ENCODE measurements around the gene AGAP2.
"Not testable (repeated sequence)": the region's sequence is repeated elsewhere in the genome, so short reads cannot be mapped to it uniquely, and the experiment has no call there.

The AGAP2 gene

GRCh38 chr12:57722716-57723629 lies 15.6 kb downstream of the AGAP2 start:
- DNase-seq (ENCODE audit: low read depth): no peak

GRCh38 chr12:57721846-57722608 lies 16.5 kb downstream of the AGAP2 start:
- not testable (repeated sequence) for DNase-seq (ENCODE audit: low read depth)

DNA sequence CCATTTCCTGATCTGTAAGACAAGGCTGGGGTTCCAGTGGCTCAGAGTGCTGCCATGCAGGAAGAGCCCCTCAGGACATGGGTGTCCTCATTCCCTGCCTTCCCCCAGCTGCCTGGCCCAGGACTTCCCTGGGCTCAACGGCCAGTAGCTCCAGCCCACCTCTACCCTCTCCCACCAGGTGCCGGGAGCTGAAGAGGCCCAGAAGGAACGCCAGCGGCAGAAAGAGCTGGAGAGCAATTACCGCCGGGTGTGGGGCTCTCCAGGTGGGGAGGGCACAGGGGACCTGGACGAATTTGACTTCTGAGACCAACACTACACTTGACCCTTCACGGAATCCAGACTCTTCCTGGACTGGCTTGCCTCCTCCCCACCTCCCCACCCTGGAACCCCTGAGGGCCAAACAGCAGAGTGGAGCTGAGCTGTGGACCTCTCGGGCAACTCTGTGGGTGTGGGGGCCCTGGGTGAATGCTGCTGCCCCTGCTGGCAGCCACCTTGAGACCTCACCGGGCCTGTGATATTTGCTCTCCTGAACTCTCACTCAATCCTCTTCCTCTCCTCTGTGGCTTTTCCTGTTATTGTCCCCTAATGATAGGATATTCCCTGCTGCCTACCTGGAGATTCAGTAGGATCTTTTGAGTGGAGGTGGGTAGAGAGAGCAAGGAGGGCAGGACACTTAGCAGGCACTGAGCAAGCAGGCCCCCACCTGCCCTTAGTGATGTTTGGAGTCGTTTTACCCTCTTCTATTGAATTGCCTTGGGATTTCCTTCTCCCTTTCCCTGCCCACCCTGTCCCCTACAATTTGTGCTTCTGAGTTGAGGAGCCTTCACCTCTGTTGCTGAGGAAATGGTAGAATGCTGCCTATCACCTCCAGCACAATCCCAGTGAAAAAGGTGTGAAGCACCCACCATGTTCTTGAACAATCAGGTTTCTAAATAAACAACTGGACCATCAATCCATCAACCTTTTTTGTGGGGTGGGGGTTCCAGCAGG lies 17.6 kb downstream of the AGAP2 start:
- no peak for DNase-seq (ENCODE audit: low read depth)

DNA sequence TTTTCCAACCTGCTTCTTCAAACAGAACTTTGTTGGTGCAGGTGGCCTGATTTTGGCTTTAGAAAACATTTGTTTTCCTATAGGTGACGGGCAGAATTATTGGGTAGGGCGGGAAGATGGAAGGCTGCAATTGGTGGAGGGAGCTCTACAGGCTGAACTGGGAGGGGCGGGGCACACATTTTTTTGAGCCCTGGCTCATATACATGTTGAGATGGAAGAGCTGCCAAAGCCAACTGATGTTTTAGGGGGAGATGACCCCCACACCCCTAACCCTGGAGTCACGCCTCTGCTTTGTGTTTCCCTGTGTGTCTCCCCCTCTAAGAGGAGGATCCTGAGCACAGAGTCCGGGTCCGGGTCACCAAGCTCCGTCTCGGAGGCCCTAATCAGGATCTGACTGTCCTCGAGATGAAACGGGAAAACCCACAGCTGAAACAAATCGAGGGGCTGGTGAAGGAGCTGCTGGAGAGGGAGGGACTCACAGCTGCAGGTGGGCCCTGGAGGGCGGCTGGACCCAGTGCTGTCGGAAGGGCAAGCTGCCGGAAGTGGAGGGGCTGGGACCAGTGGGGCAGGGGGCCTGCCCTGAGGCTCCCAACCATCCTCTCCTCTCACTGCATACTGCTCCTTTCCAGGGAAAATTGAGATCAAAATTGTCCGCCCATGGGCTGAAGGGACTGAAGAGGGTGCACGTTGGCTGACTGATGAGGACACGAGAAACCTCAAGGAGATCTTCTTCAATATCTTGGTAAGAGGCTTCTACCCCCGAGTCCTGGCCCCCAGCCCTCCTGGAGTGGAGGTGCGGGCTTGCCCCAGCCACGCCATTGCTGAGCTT lies 18.6 kb downstream of the AGAP2 start:
- no peak for DNase-seq (ENCODE audit: low read depth)

DNA sequence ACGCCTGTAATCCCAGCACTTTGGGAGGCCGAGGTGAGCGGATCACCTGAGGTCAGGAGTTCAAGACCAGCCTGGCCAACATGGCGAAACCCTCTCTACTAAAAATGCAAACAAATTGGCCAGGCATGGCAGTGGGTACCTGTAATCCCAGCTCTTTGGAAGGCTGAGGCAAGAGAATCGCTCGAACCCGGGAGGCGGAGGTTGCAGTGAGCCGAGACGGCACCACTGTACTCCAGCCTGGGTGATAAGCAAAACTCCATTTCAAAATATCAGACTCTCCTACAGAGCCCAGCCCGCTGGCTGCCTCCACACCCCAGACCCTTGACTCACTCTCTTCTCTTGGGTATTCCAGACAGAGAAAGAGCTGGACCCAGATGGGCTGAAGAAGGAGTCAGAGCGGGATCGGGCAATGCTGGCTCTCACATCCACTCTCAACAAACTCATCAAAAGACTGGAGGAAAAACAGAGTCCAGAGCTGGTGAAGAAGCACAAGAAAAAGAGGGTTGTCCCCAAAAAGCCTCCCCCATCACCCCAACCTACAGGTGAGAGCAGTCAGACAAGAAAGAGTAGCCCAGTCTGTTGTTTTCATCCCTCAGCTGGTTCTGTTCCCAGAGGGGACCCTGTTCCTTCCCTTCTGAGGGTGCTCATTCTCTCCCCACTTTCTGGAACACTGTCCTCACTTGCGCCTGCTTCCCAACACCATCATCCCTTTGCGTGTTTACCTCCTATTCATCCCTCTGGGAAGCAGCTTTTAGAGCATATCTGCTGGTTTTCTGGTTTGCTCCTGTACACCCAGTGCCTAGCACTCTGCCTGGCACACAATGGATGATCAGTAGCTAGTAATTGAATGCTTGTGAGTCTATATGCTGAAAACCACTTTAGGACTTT lies 19.7 kb downstream of the AGAP2 start:
- DNase-seq (ENCODE audit: low read depth): no peak

- DNase-seq (ENCODE audit: low read depth): no peak
These were observed 20.5 kb downstream of the AGAP2 start for GRCh38 chr12:57717846-57718640.

DNA sequence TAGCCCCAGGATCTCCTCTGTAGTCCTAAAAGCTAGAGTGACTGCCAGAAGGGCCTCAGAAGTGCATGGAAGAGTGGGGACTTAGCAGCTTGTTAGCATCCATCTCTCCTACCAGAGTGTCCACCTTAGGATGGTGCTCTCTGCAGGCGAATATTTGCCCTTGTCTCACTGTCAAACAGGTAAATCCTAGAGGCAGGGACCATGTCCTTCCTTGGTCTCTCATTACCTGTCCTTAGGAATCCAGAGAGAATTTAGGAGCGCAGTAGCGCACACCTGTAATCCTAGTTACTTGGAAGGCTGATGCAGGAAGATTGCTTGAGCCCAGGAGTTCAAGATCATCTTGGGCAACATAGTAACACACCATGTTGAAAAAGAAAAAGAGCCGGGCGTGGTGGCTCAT lies 21.4 kb downstream of the AGAP2 start:
- DNase-seq (ENCODE audit: low read depth): no peak

- DNase-seq (ENCODE audit: low read depth): no peak
These were observed 22.2 kb downstream of the AGAP2 start for GRCh38 chr12:57716305-57716704.

DNA sequence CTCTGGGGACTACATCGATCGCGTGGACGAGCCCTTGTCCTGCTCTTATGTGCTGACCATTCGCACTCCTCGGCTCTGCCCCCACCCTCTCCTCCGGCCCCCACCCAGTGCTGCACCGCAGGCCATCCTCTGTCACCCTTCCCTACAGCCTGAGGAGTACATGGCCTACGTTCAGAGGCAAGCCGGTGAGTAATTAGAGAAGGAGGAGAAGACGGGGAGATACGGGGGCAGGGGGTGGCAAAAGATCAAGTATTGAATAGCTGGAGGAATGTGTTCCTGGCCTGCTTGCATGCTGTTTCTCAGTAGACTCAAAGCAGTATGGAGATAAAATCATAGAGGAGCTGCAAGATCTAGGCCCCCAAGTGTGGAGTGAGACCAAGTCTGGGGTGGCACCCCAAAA lies 22.8 kb downstream of the AGAP2 start:
- DNase-seq (ENCODE audit: low read depth): no peak

DNA sequence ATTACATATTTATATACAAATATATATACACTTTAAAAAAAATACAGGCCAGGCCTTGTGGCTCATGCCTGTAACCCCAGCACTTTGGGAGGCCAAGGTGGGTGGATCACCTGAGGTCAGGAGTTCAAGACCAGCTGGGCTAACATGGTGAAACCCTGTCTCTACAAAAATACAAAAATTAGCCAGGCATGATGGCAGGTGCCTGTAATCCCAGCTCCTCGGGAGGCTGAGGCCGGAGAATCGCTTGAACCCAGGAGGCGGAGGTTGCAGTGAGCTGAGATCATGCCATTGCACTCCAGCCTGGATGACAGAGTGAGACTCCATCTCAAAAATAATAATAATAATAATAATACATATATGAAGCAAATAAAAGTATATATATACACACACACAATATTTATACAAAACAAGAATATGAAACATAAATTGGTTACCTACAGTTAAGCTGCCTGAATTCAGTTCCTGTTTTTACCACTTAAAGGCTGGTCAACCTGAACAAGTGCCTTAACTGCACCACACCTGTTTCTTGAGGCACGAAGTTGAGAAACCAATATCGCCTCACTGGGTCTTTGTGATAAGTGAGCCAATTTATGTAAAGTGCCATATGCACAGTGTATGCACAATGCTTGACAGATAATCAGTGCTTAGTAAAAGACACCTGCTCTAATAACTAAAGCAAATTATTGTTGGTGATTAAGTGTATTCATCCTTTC lies 23.4 kb downstream of the AGAP2 start:
- not testable (repeated sequence) for DNase-seq (ENCODE audit: low read depth)

DNA sequence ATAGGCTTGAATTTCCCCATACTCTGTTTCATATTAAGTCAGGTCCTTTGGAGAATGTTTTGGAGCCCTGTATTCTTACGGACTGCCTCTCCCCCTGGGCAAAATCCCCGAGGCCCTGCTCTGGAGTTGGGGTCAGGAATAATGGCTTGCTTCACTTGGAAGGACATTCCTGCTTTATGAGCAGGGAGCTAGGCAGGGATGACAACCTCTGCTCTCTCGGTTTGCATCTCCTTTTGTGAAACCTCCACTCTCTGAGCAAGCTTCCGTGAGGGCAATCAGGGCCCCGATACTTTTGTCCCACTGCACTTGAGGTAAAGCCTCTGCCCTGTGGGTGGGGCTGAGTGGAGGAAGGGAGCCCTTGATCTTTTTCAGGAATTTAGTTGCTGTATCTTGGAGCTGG lies 25.3 kb downstream of the AGAP2 start:
- no peak for DNase-seq (ENCODE audit: low read depth)

- DNase-seq (ENCODE audit: low read depth): no peak
These were observed 25.8 kb downstream of the AGAP2 start for GRCh38 chr12:57712701-57713100.

GRCh38 chr12:57708296-57708695 lies 30.2 kb downstream of the AGAP2 start:
- DNase-seq (ENCODE audit: low read depth): no peak

DNA sequence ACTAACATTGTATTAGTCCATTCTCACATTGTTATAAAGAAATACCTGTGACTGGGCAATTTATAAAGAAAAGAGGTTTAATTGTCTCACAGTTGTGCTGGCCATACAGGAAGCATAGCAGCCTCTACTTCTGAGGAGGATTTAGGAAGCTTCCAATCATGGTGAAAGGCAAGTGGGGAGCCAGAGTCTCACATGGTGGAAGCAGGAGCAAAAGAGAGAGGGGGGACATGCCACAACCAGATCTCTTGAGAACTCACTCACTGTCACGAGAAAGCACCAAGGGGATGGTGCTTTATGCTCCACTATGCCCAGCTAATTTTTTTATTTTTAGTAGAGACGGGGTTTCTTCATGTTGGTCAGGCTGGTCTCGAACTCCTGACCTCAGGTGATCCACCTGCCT lies 31.3 kb downstream of the AGAP2 start:
- no peak for DNase-seq (ENCODE audit: low read depth)

DNA sequence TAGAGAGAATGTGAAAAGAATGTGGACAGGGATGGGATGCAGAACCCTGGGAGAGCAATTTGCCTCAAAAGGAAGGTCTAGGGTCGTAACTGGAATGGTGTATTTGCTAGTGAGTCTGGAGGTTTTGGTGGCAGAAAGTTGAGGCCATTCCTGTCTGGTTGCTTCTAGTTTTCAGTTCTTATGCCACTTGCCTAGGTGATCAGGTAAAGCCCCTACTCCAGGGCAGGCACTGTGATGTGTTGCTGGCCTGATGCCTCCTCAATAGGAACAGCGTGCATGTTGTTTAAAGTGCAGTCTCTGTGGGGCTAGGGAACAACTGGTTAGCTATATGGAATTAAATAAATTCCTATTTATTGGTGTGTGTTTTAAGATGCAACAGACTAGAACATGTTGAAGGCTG lies 38.2 kb downstream of the AGAP2 start:
- DNase-seq (ENCODE audit: low read depth): no peak

DNA sequence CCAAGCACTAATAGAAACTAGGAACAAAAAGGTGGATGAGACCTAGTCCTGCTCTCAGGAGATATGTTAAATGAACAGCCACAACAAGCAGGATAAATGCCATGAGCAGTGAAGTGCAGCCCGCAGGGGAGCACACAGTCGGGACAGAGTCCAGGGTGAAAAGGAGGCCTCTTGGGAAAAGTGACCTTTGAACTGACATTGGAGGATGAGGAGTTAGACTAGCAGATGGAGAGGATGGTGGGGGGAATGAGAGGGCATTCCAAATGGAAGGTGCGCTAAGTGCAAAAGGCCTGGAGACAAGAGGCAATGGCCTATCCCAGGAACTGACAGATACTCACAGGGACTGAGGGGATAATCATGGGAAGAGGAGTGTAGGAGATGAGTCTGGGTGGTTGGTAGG lies 40.1 kb downstream of the AGAP2 start:
- DNase-seq (ENCODE audit: low read depth): no peak

- DNase-seq (ENCODE audit: low read depth): no peak
These were observed 41.5 kb downstream of the AGAP2 start for GRCh38 chr12:57697076-57697475.

DNA sequence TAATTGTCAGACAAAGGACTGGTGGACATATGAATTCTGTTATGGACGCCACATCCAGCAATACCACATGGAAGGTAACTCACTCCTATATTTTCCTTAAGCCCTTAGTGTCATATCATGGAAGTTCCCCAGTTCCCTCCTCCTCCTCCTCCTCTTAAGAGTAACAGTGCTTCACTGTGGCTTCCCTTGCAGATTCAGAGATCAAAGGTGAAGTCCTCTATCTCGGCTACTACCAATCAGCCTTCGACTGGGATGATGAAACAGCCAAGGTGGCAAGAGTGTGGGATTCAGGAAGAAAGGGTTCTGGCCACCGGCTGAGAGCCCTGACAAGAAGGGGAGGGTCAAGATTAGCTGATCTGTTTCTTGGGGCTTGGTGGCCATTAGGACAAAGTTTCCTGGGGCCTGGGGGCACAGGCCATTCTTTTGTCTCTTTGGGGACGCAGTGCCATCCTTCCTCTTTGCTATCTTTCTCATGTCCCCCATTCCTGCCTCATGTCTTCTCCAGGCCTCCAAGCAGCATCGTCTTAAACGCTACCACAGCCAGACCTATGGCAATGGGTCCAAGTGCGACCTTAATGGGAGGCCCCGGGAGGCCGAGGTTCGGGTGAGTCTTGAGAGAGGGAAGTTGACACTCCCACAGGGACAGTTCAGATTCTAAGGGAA lies 42.6 kb downstream of the AGAP2 start:
- DNase-seq (ENCODE audit: low read depth): no peak

Data from stimulated activated CD8-positive, alpha-beta memory T cell treated with anti-CD3 and anti-CD28 coated beads, Interleukin-12 subunit alpha, Interleukin-12 subunit beta, amount 100 ng/mL, for 1 hour (primary cell).